Measurements from ENCODE around the gene ZDHHC11.

DNA sequence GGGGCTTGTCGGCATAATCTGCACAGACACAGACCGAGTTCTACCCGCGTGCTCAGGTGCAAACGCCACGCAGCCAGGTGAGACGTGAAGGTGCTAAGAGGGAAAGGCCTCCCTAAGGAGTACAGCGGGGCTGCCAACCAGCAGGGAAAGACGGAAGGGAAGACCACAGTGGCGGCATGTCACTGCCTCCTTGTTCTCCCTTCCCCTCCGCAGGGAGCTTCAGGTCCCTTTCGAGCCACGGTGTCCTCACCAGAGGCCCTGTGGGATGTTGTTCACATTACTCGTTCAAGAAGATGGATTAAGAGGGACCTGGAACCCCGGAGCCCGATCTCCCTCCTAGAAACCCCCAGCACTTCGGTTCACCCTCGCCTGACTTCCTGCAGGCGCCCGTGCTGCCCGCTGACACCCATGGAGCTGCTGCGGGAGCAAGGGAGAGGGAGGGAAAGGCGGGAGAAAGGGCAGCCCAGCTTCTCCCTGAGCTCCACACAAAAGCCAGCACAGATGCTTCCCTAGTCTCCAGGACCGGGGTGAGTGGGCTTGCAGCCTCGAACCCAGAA, 41.1 kb upstream of the ZDHHC11 start:
- no peak for TF ChIP-seq POLR2A (IDR thresholded peaks at IDR 0.05; ENCODE audit: low read depth, low read length)
- no peak for TF ChIP-seq CTCF (conservative IDR thresholded peaks at IDR 0.05; ENCODE audit: low read depth, low read length)
- no peak for TF ChIP-seq RFX5 (IDR thresholded peaks at IDR 0.05; ENCODE audit: low read depth, low read length)
- TF ChIP-seq, protein P1, sequence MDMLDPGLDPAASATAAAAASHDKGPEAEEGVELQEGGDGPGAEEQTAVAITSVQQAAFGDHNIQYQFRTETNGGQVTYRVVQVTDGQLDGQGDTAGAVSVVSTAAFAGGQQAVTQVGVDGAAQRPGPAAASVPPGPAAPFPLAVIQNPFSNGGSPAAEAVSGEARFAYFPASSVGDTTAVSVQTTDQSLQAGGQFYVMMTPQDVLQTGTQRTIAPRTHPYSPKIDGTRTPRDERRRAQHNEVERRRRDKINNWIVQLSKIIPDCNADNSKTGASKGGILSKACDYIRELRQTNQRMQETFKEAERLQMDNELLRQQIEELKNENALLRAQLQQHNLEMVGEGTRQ (IDR thresholded peaks at IDR 0.05; ENCODE audit: low read depth, low read length): no peak
- no peak for TF ChIP-seq CEBPB (IDR thresholded peaks at IDR 0.05; ENCODE audit: low read depth, low read length)
- no peak for TF ChIP-seq BHLHE40 (IDR thresholded peaks at IDR 0.05; ENCODE audit: low read depth, low read length)
- TF ChIP-seq RCOR1 (IDR thresholded peaks at IDR 0.05; ENCODE audit: insufficient replicate concordance, low read length): no peak
- TF ChIP-seq FOS (IDR thresholded peaks at IDR 0.05; ENCODE audit: low read depth, low read length): no peak
- TF ChIP-seq RAD21 (IDR thresholded peaks at IDR 0.05; ENCODE audit: low read length): no peak
- TF ChIP-seq MAZ (IDR thresholded peaks at IDR 0.05; ENCODE audit: borderline replicate concordance, low read depth, low read length): no peak
- no peak for TF ChIP-seq NFE2L2 (IDR thresholded peaks at IDR 0.05; ENCODE audit: low read depth, low read length)
- TF ChIP-seq MAFK (IDR thresholded peaks at IDR 0.05; ENCODE audit: low read depth, low read length): no peak
- no peak for TF ChIP-seq SMC3 (IDR thresholded peaks at IDR 0.05; ENCODE audit: low read depth, low read length)
